Caco-2 (cell line): ENCODE data around the gene PROX1. TPM values are rescaled to one million over a fixed set of nuclear protein-coding genes. Genes with fewer than 3 reads are reported as not detected.

Source experiments
- BruUV-seq: library from RNA; stranded (reverse); fragments of 400-500 nt; replicated peaks from 2 replicates; lab custom pipeline; 2021; lab: Mats Ljungman, UMichigan
- CTCF ChIA-PET: fragments of 300-600 bp; sonication (Branson Sonifier 250); formaldehyde crosslinking; loops from one replicate; lab custom pipeline; 2022; ENCODE audit warnings: antibody characterized with exemption; lab: Charles Lee
- POLR2A ChIA-PET: fragments of 300-600 bp; sonication (Branson Sonifier 250); formaldehyde crosslinking; loops from one replicate; lab custom pipeline; 2022; ENCODE audit warnings: antibody characterized with exemption; lab: Charles Lee
- DNase-seq, 2 experiments: peaks; one replicate each; pipeline versions ENCODE4 v3.0.0 to v3.0.0-alpha.2; 2020 to 2022
- H3K27me3 ChIP-seq: replicated peaks from 2 replicates; pipeline ENCODE4 v1.6.0; 2011; ENCODE audit warnings: low read length; ENCODE audit not compliant: control insufficient read depth, insufficient read depth
- H3K36me3 ChIP-seq: 2 replicates; pipeline ENCODE4 v1.5.1; 2011; ENCODE audit warnings: low read length; ENCODE audit not compliant: control insufficient read depth, insufficient read depth
- H3K4me1 ChIP-seq: fragments of 250-450 bp; sonication (Bioruptor Pico); 2 replicates; pipeline ENCODE4 v1.5.1; 2020; ENCODE audit warnings: mild to moderate bottlenecking
- H3K4me3 ChIP-seq: 2 replicates; pipeline ENCODE4 v1.5.1; 2011; ENCODE audit warnings: low read depth, mild to moderate bottlenecking, control low read depth, low read length
- H3K9me3 ChIP-seq: fragments of 250-450 bp; sonication (Bioruptor Pico); 2 replicates; pipeline ENCODE4 v1.5.1; 2020; ENCODE audit warnings: mild to moderate bottlenecking, moderate library complexity
- H3K27ac Mint-ChIP-seq: one replicate; pipeline ENCODE4 v1.8.0; 2022; ENCODE audit warnings: mixed read lengths; ENCODE audit not compliant: unreplicated experiment
- H3K27me3 Mint-ChIP-seq: one replicate; pipeline ENCODE4 v1.8.0; 2022; ENCODE audit warnings: mixed read lengths; ENCODE audit not compliant: insufficient read depth, unreplicated experiment
- H3K36me3 Mint-ChIP-seq: one replicate; pipeline ENCODE4 v1.8.0; 2022; ENCODE audit warnings: mild to moderate bottlenecking, mixed read lengths; ENCODE audit not compliant: insufficient read depth, unreplicated experiment
- H3K4me1 Mint-ChIP-seq: one replicate; pipeline ENCODE4 v1.8.0; 2022; ENCODE audit warnings: low read depth, mixed read lengths; ENCODE audit not compliant: unreplicated experiment
- H3K4me3 Mint-ChIP-seq: one replicate; pipeline ENCODE4 v1.8.0; 2022; ENCODE audit warnings: mild to moderate bottlenecking, moderate library complexity, mixed read lengths; ENCODE audit not compliant: unreplicated experiment
- H3K9me3 Mint-ChIP-seq: one replicate; pipeline ENCODE4 v1.8.0; 2022; ENCODE audit warnings: mixed read lengths; ENCODE audit not compliant: unreplicated experiment
- intact Hi-C: fragments of 100-400 bp; cut with micrococcal nuclease; formaldehyde crosslinking; loops from one replicate; pipeline ENCODE4 v1.10.0; 2022; ENCODE audit not compliant: unreplicated experiment
- total RNA-seq: library from RNA; stranded (reverse); gene quantifications from 2 replicates; pipeline ENCODE4 v1.2.3, GENCODE V29; 2022
- TF ChIP-seq, protein P1 (sequence below), 2 experiments: fragments of 200-600 bp in 1 of 2; IDR thresholded peaks; 1 replicate in 1 of 2; 2 replicates in 1 of 2; pipeline versions ENCODE4 v1.5.1 to v1.8.0; 2011 to 2022; ENCODE audit warnings: antibody characterized with exemption in 1 of 2, control low read depth in 1 of 2, inconsistent platforms in 1 of 2, low read depth in 1 of 2, low read length in 1 of 2, mild to moderate bottlenecking in 1 of 2, moderate library complexity in 1 of 2; ENCODE audit not compliant: insufficient read depth in 1 of 2, severe bottlenecking in 1 of 2, unreplicated experiment in 1 of 2

The PROX1 gene
- total RNA-seq, 1 experiment from 2014 or later = 17.6 TPM

DNA sequence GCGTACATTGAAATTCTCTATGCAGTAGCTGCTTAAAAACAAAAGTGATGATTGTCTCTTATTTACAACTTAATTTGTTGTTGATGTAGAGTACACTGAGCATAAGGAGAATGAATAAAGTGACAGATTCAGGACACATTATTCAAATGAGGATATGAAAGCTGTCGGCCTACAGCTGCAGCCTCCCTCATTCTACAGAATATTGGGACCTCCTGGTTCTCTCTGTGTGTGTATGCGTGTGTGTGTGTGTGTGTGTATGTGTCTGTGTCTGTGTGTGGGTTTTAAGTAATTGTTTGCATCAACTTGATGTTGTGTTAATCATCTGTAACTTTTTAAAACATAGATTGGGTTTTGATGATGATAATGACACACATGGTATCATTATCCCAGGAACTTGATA is 17.9 kb downstream of the PROX1 start:
- H3K36me3 Mint-ChIP-seq = peaks cover 6% of the 10 kb centered on the region
- intact Hi-C loops = loop anchor here (1.0 kb wide), 1 partner anchor 118 kb away; no protein-coding TSS in a partner anchor
- Histone ChIP-seq H3K36me3 (no peaks in the 10 kb centered on the region), H3K4me3 (no peak overlapping the region), H3K9me3 (no peaks in the 10 kb centered on the region), H3K27me3 (no peaks in the 10 kb centered on the region), H3K4me1 (no peaks in the 10 kb centered on the region)
- no peak for DNase-seq
- no peaks in the 10 kb centered on the region for H3K27me3 Mint-ChIP-seq
- TF ChIP-seq, protein P1, sequence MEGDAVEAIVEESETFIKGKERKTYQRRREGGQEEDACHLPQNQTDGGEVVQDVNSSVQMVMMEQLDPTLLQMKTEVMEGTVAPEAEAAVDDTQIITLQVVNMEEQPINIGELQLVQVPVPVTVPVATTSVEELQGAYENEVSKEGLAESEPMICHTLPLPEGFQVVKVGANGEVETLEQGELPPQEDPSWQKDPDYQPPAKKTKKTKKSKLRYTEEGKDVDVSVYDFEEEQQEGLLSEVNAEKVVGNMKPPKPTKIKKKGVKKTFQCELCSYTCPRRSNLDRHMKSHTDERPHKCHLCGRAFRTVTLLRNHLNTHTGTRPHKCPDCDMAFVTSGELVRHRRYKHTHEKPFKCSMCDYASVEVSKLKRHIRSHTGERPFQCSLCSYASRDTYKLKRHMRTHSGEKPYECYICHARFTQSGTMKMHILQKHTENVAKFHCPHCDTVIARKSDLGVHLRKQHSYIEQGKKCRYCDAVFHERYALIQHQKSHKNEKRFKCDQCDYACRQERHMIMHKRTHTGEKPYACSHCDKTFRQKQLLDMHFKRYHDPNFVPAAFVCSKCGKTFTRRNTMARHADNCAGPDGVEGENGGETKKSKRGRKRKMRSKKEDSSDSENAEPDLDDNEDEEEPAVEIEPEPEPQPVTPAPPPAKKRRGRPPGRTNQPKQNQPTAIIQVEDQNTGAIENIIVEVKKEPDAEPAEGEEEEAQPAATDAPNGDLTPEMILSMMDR (IDR thresholded peaks at IDR 0.05; ENCODE audit: insufficient read depth in 1 of 2, low read depth in 1 of 2, low read length in 1 of 2, severe bottlenecking in 1 of 2, unreplicated experiment in 1 of 2) = no peak
- no peak overlapping the region for H3K4me3 Mint-ChIP-seq
- POLR2A ChIA-PET = no interaction called here
- peaks cover 7% of the 10 kb centered on the region for H3K4me1 Mint-ChIP-seq
- CTCF ChIA-PET = no interaction called here
- no TSS peak for BruUV-seq
- H3K9me3 Mint-ChIP-seq = no peaks in the 10 kb centered on the region
- H3K27ac Mint-ChIP-seq = no peak overlapping the region

- Histone ChIP-seq H3K9me3 (no peaks in the 10 kb centered on the region), H3K4me3 (no peak overlapping the region), H3K36me3 (no peaks in the 10 kb centered on the region), H3K4me1 (no peaks in the 10 kb centered on the region), H3K27me3 (no peaks in the 10 kb centered on the region)
- intact Hi-C loops = loop anchor here (1.0 kb wide), 1 partner anchor 116 kb away; no protein-coding TSS in a partner anchor
- DNase-seq = no peak
- H3K4me1 Mint-ChIP-seq = peaks cover 7% of the 10 kb centered on the region
- POLR2A ChIA-PET = no interaction called here
- CTCF ChIA-PET = interaction anchor here (1.2 kb wide), 1 partner anchor 116 kb away, joined by 4 read pairs; no protein-coding TSS in a partner anchor
- peaks cover 6% of the 10 kb centered on the region for H3K36me3 Mint-ChIP-seq
- no peak overlapping the region for H3K4me3 Mint-ChIP-seq
- H3K27ac Mint-ChIP-seq = no peak overlapping the region
- no peaks in the 10 kb centered on the region for H3K27me3 Mint-ChIP-seq
- TF ChIP-seq, protein P1 (IDR thresholded peaks at IDR 0.05; ENCODE audit: insufficient read depth in 1 of 2, low read depth in 1 of 2, low read length in 1 of 2, severe bottlenecking in 1 of 2, unreplicated experiment in 1 of 2) = no peak
- H3K9me3 Mint-ChIP-seq = no peaks in the 10 kb centered on the region
- BruUV-seq = no TSS peak
Measured at GRCh38 chr1:214006845-214007244, 19.1 kb downstream of the PROX1 start.

- intact Hi-C loops = no loop called here
- BruUV-seq = no TSS peak
- H3K4me3 Mint-ChIP-seq = no peak overlapping the region
- H3K4me3 ChIP-seq = no peak overlapping the region
- no peaks in the 10 kb centered on the region for H3K9me3 ChIP-seq
- no peaks in the 10 kb centered on the region; the same call in 1 of the 2 replicates for H3K36me3 ChIP-seq
- no peaks in the 10 kb centered on the region for H3K4me1 ChIP-seq
- CTCF ChIA-PET = no interaction called here
- H3K27ac Mint-ChIP-seq = no peak overlapping the region
- no peaks in the 10 kb centered on the region for H3K27me3 ChIP-seq
- POLR2A ChIA-PET = no interaction called here
- TF ChIP-seq, protein P1 (IDR thresholded peaks at IDR 0.05; ENCODE audit: insufficient read depth in 1 of 2, low read depth in 1 of 2, low read length in 1 of 2, severe bottlenecking in 1 of 2, unreplicated experiment in 1 of 2) = no peak
- H3K9me3 Mint-ChIP-seq = no peaks in the 10 kb centered on the region
- peaks cover 6% of the 10 kb centered on the region for H3K36me3 Mint-ChIP-seq
- H3K4me1 Mint-ChIP-seq = no peaks in the 10 kb centered on the region
- no peak for DNase-seq
- H3K27me3 Mint-ChIP-seq = no peaks in the 10 kb centered on the region
Measured at GRCh38 chr1:214008347-214008746, 20.6 kb downstream of the PROX1 start.
